ENCODE data around the gene RBP2. TPM values are rescaled to one million over a fixed set of nuclear protein-coding genes. Genes with fewer than 3 reads are reported as not detected.

Gene RBP2
- total and polyA plus RNA-seq, 2 of the 8 experiments (the other 6 are each of a cell fraction or from before 2014, with no cell fraction given), result not detected

DNA sequence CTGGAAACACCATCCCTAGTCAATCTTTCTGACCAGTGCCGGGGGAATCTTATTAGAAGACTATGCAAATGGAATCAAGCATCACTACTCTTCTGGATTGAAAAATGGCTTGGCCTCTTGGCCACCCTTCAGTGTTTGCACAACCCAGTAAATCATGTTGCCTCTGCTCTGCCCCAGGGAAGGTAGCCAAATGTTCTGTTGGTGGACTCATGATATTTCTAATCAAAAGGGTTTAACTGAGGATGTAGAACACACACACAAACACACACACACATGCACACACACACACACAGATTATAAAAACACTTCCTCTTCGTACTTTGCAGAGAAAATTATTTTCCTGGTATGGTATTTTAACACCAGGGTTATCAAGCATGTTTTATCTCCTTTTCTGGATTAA lies 7.9 kb downstream of the RBP2 start (continued):
- TF ChIP-seq, protein P1, sequence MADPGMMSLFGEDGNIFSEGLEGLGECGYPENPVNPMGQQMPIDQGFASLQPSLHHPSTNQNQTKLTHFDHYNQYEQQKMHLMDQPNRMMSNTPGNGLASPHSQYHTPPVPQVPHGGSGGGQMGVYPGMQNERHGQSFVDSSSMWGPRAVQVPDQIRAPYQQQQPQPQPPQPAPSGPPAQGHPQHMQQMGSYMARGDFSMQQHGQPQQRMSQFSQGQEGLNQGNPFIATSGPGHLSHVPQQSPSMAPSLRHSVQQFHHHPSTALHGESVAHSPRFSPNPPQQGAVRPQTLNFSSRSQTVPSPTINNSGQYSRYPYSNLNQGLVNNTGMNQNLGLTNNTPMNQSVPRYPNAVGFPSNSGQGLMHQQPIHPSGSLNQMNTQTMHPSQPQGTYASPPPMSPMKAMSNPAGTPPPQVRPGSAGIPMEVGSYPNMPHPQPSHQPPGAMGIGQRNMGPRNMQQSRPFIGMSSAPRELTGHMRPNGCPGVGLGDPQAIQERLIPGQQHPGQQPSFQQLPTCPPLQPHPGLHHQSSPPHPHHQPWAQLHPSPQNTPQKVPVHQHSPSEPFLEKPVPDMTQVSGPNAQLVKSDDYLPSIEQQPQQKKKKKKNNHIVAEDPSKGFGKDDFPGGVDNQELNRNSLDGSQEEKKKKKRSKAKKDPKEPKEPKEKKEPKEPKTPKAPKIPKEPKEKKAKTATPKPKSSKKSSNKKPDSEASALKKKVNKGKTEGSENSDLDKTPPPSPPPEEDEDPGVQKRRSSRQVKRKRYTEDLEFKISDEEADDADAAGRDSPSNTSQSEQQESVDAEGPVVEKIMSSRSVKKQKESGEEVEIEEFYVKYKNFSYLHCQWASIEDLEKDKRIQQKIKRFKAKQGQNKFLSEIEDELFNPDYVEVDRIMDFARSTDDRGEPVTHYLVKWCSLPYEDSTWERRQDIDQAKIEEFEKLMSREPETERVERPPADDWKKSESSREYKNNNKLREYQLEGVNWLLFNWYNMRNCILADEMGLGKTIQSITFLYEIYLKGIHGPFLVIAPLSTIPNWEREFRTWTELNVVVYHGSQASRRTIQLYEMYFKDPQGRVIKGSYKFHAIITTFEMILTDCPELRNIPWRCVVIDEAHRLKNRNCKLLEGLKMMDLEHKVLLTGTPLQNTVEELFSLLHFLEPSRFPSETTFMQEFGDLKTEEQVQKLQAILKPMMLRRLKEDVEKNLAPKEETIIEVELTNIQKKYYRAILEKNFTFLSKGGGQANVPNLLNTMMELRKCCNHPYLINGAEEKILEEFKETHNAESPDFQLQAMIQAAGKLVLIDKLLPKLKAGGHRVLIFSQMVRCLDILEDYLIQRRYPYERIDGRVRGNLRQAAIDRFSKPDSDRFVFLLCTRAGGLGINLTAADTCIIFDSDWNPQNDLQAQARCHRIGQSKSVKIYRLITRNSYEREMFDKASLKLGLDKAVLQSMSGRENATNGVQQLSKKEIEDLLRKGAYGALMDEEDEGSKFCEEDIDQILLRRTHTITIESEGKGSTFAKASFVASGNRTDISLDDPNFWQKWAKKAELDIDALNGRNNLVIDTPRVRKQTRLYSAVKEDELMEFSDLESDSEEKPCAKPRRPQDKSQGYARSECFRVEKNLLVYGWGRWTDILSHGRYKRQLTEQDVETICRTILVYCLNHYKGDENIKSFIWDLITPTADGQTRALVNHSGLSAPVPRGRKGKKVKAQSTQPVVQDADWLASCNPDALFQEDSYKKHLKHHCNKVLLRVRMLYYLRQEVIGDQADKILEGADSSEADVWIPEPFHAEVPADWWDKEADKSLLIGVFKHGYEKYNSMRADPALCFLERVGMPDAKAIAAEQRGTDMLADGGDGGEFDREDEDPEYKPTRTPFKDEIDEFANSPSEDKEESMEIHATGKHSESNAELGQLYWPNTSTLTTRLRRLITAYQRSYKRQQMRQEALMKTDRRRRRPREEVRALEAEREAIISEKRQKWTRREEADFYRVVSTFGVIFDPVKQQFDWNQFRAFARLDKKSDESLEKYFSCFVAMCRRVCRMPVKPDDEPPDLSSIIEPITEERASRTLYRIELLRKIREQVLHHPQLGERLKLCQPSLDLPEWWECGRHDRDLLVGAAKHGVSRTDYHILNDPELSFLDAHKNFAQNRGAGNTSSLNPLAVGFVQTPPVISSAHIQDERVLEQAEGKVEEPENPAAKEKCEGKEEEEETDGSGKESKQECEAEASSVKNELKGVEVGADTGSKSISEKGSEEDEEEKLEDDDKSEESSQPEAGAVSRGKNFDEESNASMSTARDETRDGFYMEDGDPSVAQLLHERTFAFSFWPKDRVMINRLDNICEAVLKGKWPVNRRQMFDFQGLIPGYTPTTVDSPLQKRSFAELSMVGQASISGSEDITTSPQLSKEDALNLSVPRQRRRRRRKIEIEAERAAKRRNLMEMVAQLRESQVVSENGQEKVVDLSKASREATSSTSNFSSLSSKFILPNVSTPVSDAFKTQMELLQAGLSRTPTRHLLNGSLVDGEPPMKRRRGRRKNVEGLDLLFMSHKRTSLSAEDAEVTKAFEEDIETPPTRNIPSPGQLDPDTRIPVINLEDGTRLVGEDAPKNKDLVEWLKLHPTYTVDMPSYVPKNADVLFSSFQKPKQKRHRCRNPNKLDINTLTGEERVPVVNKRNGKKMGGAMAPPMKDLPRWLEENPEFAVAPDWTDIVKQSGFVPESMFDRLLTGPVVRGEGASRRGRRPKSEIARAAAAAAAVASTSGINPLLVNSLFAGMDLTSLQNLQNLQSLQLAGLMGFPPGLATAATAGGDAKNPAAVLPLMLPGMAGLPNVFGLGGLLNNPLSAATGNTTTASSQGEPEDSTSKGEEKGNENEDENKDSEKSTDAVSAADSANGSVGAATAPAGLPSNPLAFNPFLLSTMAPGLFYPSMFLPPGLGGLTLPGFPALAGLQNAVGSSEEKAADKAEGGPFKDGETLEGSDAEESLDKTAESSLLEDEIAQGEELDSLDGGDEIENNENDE (IDR thresholded peaks at IDR 0.05; ENCODE audit: insufficient replicate concordance, low read length), result no peak
- TF ChIP-seq TEAD4 (IDR thresholded peaks at IDR 0.05; ENCODE audit: low read depth, low read length), result no peak
- no peak for TF ChIP-seq SIN3A (conservative IDR thresholded peaks at IDR 0.05 in 1 of 2, IDR thresholded peaks at IDR 0.05 in 1 of 2; ENCODE audit: low read depth in 1 of 2, low read length in 2 of 2)
- no peak for TF ChIP-seq KDM4A (IDR thresholded peaks at IDR 0.05; ENCODE audit: low read depth, low read length, severe bottlenecking)
- no peak for TF ChIP-seq FOSL1 (IDR thresholded peaks at IDR 0.05; ENCODE audit: insufficient read depth, low read depth, low read length)
- no peak for TF ChIP-seq JUN (IDR thresholded peaks at IDR 0.05; ENCODE audit: low read depth, low read length)
- TF ChIP-seq SIRT6 (IDR thresholded peaks at IDR 0.05; ENCODE audit: low read length), result no peak
- TF ChIP-seq RNF2 (IDR thresholded peaks at IDR 0.05; ENCODE audit: borderline replicate concordance, low read depth, low read length, missing control alignments, poor library complexity, severe bottlenecking), result no peak
- TF ChIP-seq SP1 (IDR thresholded peaks at IDR 0.05; ENCODE audit: low read depth, low read length), result no peak
